NCI-H510A treated with DMSO at 0.1 percent for 48 hours (cell line): Measurements from ENCODE around the gene ADARB2.
"Not testable (repeated sequence)": the region's sequence is repeated elsewhere in the genome, so short reads cannot be mapped to it uniquely, and the experiment has no call there.

ENCODE experiments used
- DNase-seq: peaks from one replicate; lab custom pipeline; 2025; lab: John Stamatoyannopoulos, UW

Gene ADARB2

DNA sequence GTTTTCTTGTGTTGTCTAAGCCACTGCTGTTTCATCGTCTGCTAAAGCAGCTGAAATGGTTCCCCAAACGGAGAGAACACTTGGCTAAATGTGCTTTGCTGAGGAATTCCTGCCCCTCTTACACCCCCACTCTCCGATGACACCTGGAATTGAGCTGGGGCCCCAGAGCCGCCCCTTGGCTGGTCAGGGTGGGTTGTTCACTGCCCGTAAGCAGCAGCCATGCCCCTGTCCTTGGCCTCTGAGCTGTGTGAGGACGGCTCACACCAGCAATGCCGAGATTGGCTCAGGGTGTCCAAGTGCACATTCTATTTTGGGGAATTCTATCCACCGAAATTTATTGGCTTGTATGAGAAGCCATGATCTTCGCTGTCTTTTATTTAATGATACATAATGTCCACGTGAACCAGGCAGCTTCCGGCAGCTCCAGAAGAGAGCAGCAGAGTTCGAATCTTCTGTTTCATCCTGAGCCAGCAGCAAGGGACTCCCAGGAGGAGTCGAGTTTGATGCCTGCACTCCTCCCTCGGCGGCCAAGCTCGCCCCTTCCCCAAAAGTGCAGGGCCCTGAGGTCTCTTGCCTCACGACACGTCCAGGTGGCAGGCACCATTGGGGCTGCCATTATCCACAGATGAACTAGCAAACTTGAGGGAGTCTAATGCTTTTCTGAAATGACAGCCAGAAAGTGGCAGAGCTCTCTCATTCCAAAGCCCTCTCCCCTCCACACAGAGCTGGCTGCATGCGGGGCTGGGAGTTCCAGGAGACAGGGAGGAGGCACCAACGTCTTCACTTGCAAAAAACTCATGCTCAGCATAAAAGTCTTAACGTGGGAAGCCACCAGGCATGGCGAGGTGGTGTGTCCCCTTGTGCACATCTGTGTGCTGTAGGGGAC, 567.1 kb downstream of the ADARB2 start:
- no peak for DNase-seq

DNA sequence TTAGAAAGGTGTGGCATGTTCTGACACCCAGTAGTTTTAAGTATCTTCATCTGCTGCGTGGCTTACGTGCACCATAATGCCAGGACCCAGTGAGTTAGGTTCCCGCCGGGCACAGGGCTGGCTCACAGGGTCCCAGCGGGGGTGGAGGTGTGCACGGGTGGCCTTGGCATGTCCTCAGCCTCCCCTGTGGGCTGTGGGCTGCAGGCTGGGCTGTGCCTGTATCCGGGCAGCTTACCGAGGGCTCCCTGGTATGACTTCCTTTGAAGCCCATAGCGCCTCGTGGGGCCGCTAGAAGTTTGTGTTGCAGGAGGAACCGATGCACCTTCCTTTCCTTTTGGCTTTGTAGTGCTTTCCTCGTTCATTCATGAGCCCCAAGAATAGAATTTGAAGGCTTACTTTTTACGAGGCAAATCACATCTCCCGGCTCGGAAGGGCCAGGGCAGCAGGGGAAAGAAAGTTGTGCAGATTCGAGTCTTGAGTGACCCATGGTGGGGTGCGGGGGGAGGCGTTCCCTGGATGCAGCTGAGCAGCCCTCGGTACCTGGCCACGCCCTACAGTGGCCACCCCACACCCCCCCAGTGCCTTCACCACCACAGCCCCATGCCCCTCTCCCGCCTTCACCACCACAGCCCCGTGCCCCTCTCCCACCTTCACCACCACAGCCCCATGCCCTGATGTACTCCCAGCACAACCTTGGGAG, 568.0 kb downstream of the ADARB2 start:
- DNase-seq: no peak

DNA sequence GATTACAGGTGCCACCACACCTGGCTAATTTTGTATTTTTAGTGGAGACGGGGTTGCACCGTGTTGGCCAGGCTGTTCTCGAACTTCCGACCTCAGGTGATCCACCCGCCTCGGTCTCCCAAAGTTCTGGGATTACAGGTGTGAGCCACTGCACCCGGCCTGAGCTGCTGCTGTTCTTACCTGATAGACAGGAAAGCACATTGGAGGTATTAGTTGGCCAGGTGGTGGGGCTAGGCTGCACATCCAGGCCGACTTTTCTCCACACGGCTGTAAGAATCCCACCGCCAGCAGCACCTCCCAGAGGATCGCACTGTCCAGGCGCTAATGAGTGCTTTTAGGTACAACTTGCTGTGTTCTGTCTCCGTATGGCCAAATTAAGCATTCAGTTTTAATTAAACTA, 568.6 kb downstream of the ADARB2 start:
- DNase-seq: no peak

DNA sequence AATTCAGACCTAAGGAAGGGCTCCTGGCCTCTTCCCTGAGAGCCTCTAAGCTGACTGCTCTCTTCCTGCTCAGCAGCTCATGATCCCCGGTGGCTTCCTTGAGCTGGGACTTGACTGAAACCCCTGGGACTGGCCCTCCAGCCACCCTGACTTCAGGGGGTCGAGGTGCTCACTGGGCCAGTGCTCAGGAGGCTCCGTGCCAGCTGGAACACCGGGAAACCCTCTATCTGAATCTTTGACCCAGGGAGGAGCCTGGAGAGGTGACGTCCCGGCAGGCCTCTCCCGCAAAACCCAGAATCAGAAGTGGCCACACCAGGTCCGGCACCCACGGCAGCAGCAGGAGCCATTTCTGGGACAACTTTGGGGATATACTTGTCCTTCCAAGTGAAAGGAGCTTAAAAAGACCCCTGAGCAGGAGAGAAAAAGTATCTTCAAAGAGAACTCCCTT, 570.5 kb downstream of the ADARB2 start:
- DNase-seq: no peak

- no peak for DNase-seq
Measured at GRCh38 chr10:1166101-1166827, 571.1 kb downstream of the ADARB2 start.

DNA sequence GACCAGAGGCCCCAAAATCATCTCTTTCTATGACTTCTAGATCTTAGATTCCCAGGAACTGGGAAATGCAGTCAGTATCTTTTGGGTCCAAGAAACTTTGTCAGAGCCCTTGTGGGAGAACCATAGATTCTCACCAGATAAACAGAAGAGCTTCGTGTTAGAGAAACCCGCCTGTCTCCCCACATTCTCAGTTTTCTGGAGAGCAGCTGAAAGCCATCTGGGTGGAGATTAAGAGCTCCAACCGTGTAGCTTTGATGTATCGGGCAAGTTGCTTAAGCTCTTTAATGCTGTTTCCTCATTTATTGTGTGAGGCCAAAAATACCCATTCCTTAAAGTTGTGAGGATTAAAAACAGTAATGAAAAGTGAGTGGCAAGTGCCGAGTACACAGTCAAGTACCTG, 573.5 kb downstream of the ADARB2 start:
- no peak for DNase-seq

- no peak for DNase-seq
Measured at GRCh38 chr10:1163204-1163660, 574.1 kb downstream of the ADARB2 start.

DNA sequence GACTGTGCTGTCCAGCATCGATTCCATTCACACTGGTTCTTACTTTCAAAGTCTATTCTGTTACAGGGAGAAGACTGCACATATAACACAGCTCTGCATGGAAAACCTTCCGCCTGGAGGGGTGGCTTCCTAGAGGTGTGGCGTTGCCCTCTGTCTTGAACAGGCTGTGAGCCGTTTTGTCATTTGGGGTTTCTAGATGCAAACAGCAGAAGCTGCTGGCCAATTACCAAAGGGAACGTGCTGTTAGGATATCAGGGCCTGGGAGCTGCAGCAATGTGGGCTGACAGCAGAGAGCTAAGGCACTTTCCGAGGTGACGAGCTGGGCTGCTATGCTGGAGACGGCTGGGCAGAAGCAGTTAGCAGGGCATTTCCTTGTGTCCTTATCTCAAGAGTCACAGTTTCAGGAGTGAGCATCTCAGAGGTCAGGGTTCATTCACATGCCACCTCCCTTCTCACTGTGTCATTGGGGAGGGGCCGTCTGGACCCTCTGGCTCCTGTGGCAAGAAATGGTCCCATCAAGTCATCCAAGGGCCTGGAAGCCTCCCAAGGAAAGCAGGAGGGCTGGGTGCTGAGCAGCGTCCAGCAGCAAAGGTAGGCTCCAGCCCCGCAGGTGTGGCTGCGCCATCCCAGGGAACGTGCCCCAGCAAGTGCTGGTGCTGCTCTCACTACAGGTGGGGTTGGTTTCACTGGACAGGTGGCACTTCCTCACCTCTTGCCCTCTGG, 574.7 kb downstream of the ADARB2 start:
- DNase-seq: no peak

DNA sequence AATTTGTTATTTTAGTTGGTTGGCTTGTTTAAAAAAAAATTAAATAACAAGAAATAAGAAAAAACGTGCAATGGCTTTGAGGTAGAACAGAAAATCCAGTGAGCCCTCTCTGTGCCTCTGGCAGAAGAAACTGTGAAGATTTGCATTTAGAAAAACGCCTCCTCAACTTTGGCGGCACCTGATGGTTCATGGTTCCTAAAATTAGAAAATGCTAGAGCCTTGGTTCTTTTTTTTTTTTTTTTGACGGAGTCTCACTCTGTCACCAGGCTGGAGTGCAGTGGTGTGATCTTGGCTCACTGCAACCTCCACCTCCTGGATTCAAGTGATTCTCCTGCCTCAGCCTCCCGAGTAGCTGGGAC, 576.0 kb downstream of the ADARB2 start:
- DNase-seq: not testable (repeated sequence)

DNA sequence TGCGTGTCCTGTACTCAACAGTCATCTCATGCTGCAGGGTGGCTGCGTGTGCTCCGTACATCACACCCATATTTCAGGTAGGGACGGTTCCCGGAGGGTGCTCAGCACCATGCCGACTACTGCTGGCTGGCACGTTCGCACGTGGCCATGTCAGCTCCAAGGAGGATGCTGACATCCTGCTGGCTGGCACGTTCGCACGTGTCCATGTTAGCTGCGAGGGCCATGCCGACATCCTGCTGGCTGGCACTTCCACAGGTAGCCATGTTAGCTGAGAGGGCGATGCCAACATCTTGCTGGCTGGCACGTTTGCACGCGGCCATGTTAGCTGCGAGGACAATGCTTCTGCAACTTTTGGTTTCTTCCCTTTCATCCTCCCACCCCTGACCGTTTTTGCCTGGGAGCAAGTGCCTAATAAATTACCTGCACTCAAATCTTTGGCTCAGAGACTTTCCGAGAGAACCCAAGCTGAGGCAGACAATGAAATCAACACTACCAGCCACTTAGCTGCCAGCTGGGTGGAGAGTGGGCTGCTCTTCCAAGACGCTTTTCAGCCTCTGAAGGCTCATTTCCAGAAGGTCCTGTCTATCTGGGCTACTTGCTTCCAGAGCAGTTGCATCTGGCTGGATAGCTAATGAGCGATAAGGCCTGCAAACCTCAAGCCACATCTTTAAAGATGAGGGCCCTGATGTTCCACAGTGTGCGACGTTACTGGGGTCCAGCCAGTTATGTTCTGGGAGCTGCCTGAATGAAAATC, 576.6 kb downstream of the ADARB2 start:
- DNase-seq: no peak

DNA sequence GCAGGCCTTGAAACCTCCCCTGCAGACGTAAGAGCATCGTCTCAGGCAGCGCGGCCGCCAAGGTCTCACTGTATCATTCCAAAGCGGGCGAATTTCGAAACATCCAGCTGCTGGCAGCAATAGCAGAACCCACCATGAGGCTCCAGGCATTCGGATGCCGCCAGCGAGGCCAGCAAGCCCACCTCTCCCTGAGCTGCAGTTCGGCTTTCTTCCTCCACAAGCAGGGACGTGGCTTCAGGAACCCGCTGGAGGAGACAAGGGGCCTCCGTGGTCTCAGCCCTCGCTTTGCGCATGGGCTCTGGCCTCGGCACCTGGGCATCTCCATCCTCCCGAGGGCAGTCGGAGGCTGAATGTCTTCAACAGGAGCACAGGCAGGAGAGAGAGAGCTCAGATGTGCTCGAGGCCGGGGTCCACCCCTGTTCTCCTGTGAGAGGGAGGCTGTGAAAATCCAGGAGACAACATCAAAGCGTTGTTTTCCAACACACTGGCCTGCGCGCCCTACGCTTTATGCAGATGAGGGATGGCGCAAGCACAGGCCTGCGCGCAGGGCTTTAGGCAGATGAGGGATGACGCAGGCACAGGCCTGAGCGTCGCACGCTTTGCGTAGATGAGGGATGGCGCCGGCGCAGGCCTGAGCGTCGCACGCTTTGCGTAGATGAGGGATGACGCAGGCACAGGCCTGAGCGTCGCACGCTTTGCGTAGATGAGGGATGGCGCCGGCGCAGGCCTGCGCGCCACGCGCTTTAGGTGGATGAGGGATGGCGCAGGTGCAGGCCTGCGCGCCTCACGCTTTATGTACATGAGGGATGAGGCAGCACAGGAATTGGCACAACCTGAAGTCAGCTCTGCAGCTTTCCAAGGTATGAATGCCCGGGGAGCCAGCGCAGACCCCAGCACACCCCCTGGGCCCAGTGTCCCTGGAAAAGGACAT, 577.9 kb downstream of the ADARB2 start:
- DNase-seq: no peak

GRCh38 chr10:1158536-1158935, 578.8 kb downstream of the ADARB2 start:
- DNase-seq: not testable (repeated sequence)

DNA sequence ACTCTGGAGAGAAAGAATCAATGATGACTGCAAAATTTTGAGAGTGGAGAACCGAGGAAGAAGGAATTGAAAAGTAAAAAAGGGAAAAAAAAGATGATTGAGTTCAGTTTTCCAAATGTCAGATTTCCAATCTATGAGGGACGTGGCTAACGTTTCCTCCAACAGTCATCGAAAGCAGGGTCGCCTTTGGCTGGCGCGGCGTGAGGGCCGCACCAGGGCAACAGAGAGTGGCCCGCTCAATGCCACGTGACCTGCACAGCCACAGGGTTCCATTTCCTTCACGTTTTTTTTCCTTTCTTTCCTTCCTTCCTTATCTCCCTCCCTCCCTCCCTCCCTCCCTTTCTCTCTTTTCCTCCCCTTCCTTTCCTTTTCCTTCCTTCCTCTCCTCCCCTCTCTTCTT, 579.3 kb downstream of the ADARB2 start:
- DNase-seq: no peak

GRCh38 chr10:1157615-1157933, 579.8 kb downstream of the ADARB2 start:
- no peak for DNase-seq

GRCh38 chr10:1156921-1157614, 580.3 kb downstream of the ADARB2 start:
- no peak for DNase-seq

- DNase-seq: no peak
Measured at GRCh38 chr10:1156616-1156886, 580.8 kb downstream of the ADARB2 start.

DNA sequence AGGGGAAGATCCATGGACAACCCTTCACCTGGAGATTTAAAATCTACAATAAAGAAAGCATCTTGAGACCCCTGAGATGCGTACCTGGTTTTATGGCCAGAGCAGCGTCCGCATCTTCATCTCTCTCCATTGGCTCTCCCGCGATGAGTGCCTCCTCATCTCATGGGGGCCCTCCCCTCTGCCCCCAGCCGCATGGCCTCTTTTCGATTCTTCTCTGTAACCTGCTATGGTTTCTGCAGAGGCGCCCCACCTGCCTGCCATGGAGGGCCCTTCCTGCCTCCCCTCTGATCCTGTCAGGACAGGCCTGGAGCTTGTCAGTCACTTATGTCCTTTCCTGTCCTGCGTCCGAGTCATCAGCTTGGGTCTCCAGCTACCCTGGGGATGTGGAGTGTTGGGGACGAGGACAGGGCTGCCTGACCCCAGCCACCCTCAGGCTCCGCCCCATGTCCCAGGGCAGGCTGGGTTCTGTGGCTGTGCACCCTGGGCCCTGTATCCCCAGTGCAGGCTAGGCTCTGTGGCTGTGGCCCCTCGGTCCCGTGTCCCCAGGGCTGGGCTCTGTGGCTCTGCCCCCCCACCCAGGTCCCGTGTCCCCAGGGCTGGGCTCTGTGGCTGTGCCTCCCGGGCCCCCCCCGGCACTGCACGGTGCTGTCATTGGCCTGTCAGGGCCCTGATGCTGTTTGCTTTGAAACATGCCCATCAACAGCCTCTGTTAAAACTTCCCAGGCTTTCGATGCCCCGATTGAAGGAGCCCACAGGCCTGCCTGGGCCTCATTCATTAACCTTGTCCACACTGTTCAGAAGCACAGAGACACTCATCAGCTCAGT, 581.3 kb downstream of the ADARB2 start:
- no peak for DNase-seq

- no peak for DNase-seq
Measured at GRCh38 chr10:1154531-1155295, 582.6 kb downstream of the ADARB2 start.
